HCT116 (cell line): ENCODE data around the gene GNGT2.

Experiments used
- CEBPB ChIP-seq: IDR thresholded peaks from 2 replicates; pipeline ENCODE4 v1.6.1; 2012; ENCODE audit warnings: low read depth
- ELF1 ChIP-seq: IDR thresholded peaks from 2 replicates; pipeline ENCODE4 v1.6.1; 2012; ENCODE audit warnings: low read depth, borderline replicate concordance
- EZH2 ChIP-seq: fragments of 200-600 bp; sonication (generic); IDR thresholded peaks from 2 replicates; pipeline ENCODE4 v1.6.1; 2017; ENCODE audit warnings: antibody characterized with exemption, mixed run types
- FOSL1 ChIP-seq: IDR thresholded peaks from 2 replicates; pipeline ENCODE4 v1.6.1; 2012; ENCODE audit warnings: low read depth
- MAX ChIP-seq: IDR thresholded peaks from 2 replicates; pipeline ENCODE4 v1.6.1; 2012
- POLR2A ChIP-seq: IDR thresholded peaks from 2 replicates; pipeline ENCODE4 v1.7.0; 2011; ENCODE audit warnings: borderline replicate concordance; ENCODE audit not compliant: insufficient read depth, insufficient read length; ENCODE audit errors: extremely low read depth
- POLR2AphosphoS5 ChIP-seq: IDR thresholded peaks from 2 replicates; pipeline ENCODE4 v1.6.1; 2011; ENCODE audit warnings: mild to moderate bottlenecking, low read depth, low read length, moderate library complexity
- SIN3A ChIP-seq: IDR thresholded peaks from 2 replicates; pipeline ENCODE4 v1.6.1; 2012; ENCODE audit warnings: low read depth
- SRF ChIP-seq: IDR thresholded peaks from 2 replicates; pipeline ENCODE4 v1.6.1; 2012; ENCODE audit warnings: low read depth
- YY1 ChIP-seq: IDR thresholded peaks from 2 replicates; pipeline ENCODE4 v1.6.1; 2011; ENCODE audit warnings: low read length, low read depth, moderate library complexity, mild to moderate bottlenecking; ENCODE audit not compliant: insufficient replicate concordance; ENCODE audit errors: extremely low read depth
- ZFX ChIP-seq: fragments of 450-650 bp; IDR thresholded peaks from 2 replicates; pipeline ENCODE4 v1.6.1; 2017
- TF ChIP-seq, protein P1 (sequence below), 3 experiments: fragments of 200-600 bp in 1 of 3; sonication (generic) in 1 of 3; IDR thresholded peaks in 2 of 3; conservative IDR thresholded peaks in 1 of 3; 2 replicates each; pipeline ENCODE4 v1.5.1; 2012 to 2017; ENCODE audit warnings: low read depth in 2 of 3, low read length in 2 of 3, antibody characterized with exemption in 1 of 3, borderline replicate concordance in 1 of 3, control low read depth in 1 of 3, mild to moderate bottlenecking in 1 of 3, mixed read lengths in 1 of 3, mixed run types in 1 of 3, moderate library complexity in 1 of 3; ENCODE audit not compliant: insufficient read depth in 1 of 3

DNA sequence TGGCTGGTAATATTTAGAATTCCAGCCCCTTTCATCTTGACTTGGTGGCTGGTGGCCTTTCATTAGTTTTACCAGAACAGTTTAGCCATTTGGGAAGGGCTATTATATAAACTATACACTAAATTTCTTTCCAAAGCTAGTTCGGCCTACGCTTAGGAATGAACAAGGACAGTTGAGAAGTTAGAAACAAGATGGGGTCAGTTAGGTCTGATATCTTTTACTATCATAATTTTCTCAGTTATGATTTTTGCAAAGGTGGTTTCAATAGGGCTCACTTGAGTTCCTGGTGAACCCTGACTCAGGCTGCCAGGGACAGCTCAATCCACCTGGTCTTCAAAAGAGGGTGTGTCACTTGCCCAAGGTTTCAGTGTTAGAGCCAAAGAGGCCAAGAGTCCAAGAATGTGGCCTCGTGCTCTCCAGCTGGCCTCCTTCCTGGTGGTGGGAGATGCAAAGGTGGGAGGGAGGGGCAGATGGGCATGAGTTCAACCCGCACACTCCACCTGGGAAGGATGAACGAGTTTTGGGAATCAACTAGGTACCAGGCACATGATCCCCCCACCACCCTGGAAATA lies 24.2 kb upstream of the GNGT2 start:
- TF ChIP-seq MAX (no peak), EZH2 (no peak), POLR2AphosphoS5 (no peak), FOSL1 (no peak), ZFX (no peak), POLR2A (no peak), SRF (no peak), YY1 (no peak), CEBPB (no peak), ELF1 (no peak), SIN3A (no peak)
- TF ChIP-seq, protein P1, sequence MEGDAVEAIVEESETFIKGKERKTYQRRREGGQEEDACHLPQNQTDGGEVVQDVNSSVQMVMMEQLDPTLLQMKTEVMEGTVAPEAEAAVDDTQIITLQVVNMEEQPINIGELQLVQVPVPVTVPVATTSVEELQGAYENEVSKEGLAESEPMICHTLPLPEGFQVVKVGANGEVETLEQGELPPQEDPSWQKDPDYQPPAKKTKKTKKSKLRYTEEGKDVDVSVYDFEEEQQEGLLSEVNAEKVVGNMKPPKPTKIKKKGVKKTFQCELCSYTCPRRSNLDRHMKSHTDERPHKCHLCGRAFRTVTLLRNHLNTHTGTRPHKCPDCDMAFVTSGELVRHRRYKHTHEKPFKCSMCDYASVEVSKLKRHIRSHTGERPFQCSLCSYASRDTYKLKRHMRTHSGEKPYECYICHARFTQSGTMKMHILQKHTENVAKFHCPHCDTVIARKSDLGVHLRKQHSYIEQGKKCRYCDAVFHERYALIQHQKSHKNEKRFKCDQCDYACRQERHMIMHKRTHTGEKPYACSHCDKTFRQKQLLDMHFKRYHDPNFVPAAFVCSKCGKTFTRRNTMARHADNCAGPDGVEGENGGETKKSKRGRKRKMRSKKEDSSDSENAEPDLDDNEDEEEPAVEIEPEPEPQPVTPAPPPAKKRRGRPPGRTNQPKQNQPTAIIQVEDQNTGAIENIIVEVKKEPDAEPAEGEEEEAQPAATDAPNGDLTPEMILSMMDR (IDR thresholded peaks at IDR 0.05 in 2 of 3, conservative IDR thresholded peaks at IDR 0.05 in 1 of 3; ENCODE audit: borderline replicate concordance in 1 of 3, insufficient read depth in 1 of 3, low read depth in 2 of 3, low read length in 2 of 3): no peak
